ENCODE measurements around the gene USPL1.
A peak's percentile ranks its signal among the peaks of the same experiment; 100 is the strongest.
"Not testable (repeated sequence)": the region's sequence is repeated elsewhere in the genome, so short reads cannot be mapped to it uniquely, and the experiment has no call there.

USPL1 gene

DNA sequence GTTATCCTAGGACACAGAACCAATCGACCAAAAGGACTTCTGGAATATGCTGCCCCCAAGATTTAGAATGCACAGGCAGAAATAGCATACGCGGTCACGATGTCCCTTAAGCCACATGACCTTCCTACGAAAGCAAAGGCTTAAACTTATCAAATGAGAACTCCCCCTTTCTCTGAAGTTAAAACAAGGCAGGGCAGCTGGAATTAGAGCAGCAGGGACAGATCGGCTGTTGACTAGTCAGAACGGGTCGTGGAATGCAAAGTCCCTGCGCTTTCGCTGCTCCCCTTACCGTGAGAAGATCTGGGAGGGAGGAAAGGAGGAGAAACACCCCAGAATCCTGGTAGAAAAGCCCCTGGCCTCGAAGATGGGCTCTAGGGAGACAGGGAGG, 799 bp upstream of the USPL1 start:
- peak in 1 of 2 donors; percentile 74 for DNase-seq

GRCh38 chr13:30618186-30618929, 638 bp downstream of the USPL1 start:
- peak; percentile 5 to 9 for DNase-seq

DNA sequence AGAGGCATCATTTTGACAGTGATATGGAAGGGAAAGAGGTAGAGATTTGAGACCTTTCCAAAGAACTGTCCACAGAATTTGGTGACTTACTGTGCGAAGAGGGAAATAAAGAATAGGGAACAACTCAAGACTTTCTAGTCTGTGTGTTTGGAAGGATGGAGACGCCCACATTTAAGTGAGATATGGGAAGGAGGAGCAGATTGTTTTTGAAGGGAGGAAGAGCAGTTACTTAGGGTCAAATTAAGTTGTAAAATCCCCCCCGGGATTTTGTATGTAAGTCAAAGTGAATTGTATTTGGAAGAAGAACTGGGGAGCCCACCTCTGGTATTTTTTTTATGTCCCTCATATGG, 1.2 kb downstream of the USPL1 start:
- DNase-seq = no peak

- DNase-seq = no peak
Observed at GRCh38 chr13:30619731-30620130, 2.0 kb downstream of the USPL1 start.

- no peak for DNase-seq
Observed at GRCh38 chr13:30620941-30621340, 3.2 kb downstream of the USPL1 start.

GRCh38 chr13:30622551-30622950, 4.8 kb downstream of the USPL1 start:
- no peak for DNase-seq

- no peak for DNase-seq
Observed at GRCh38 chr13:30623392-30623791, 5.7 kb downstream of the USPL1 start.

- no peak for DNase-seq
Observed at GRCh38 chr13:30624630-30625029, 6.9 kb downstream of the USPL1 start.

DNA sequence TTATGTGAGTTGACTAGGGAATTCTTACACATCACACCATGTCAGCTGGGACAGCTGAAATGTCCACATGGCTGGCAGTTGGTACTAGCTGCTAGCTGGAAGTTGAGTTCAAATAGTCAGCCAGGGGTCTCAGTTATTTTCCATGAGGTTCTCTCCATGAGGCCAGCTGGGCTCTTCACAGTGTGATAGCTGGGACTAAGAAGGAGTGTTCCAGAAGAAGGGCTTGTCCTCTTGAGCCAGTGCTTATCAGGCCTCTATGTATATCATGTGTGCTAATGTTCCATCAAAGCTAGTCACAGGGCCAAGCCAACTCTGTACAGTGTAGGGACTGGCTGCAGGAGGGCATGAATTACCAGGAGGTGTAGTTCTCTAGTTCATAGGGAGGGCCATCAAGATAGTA, 11.8 kb downstream of the USPL1 start:
- DNase-seq = no peak

- no peak for DNase-seq
Observed at GRCh38 chr13:30633861-30634260, 16.1 kb downstream of the USPL1 start.

- no peak for DNase-seq
Observed at GRCh38 chr13:30634838-30635237, 17.1 kb downstream of the USPL1 start.

GRCh38 chr13:30638301-30638700, 20.6 kb downstream of the USPL1 start:
- DNase-seq = no peak

DNA sequence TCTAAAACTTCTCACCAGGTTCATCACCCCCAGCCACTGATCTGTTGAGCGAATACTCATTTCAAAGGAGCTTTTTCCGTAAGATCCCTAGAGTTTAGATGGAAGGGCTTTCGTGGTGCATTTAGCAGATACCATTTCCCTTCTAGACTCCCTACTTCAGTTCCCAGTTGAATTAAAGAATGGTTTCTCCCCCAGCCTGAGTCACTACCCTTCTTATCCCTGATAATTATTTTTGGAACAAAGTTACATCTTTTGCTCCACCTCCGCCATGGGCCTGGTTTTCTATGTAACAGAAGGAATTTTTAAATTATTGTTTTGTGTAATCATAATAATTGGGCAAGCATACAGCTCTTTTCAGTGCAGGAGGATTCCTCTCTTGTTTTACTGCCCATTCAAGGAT, 22.0 kb downstream of the USPL1 start:
- DNase-seq = no peak

DNA sequence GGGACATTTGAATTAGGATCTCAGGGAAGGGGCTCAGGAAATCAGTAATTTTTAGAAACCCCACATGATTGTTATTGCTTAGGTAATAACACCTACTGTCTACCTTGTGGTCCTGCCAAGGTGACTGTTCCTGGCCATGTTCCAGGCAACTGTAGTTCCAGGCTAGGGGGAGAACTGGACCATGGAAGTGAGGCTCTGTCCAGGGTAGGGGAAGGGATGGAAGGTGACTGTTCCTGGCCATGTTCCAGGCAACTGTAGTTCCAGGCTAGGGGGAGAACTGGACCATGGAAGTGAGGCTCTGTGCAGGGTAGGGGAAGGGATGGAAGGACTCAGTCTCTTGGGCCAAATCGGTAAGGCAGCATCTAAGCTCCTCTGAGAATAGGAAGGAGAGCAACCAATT, 23.5 kb downstream of the USPL1 start:
- DNase-seq = not testable (repeated sequence)

DNA sequence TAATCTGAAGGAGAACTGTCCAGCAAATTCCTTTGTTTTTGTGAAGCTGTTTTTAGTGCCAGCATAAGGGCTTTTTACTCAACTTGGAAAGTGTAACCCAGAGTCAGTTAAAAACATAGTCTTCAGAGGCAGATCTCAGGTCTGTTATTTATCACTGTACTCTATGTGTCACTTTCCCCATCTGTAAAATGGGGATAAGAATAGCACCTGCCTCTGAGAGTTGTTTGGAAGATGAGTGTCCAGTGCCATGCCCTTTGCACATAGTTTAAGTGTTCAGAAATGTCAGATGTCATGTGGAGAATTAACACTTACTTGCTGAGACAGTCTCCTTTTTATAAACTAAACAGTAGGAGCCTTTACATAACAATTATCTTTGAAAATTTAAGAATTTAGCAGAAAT, 27.9 kb downstream of the USPL1 start:
- DNase-seq = no peak

DNA sequence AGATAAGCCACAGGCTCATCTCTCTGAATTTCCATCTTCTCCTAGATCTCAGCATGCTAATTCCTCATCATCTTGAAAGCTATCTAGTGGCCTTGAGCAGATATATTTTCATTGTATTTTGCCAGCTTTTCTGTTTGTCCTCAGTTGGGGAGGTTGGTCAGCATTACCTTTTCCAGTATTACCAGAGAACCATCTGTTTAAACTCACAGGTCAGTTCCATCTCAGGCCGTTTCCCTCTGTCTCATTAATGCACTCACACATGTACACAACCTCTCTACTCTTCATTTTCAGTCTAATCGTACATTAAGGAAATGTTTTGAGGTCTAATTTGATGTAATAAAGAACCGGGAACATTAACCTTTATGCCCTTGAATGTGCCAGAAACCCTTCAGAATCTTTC, 29.7 kb downstream of the USPL1 start:
- no peak for DNase-seq

- no peak for DNase-seq
Observed at GRCh38 chr13:30647824-30648521, 30.3 kb downstream of the USPL1 start.

DNA sequence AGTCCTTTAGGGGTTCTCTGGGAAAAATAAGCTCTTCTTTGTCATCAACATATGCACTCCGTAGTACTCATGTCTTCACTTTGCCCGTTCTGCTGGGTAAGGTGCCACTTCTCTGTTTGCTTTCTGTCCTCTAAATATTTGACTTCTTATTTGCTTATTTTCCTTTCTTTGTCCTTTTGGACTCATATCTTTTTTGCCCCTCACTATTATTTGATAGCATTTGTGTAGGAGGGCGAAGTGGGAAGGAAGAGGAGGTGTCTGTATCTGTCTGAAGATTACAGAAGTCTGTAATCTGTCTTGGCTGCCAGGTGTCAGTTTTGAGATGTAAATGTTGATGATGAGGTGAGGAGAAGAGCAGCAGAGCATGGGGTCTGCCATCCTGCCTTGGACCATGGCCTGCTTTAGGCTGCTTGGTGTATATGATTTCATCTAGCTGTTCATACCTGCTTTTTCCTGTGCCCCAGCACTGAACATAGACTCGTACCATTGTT, 30.8 kb downstream of the USPL1 start:
- no peak for DNase-seq

DNA sequence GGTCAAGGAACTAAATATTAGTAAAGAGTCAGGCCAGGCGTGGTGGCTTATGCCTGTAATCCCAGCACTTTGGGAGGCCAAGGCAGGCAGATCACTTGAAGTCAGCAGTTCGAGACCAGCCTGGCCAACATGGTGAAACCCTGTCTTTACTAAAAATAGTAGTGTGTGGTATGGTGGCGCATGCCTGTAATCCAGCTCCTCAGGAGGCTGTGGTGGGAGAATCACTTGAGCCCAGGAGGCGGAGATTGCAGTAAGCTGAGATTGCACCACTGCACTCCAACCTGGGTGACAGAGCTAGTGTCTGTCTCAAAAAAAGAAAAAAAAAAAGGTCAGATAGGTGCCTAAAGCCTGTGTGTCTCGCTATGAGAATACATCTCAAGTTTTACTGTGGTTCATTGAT, 33.9 kb downstream of the USPL1 start:
- not testable (repeated sequence) for DNase-seq

DNA sequence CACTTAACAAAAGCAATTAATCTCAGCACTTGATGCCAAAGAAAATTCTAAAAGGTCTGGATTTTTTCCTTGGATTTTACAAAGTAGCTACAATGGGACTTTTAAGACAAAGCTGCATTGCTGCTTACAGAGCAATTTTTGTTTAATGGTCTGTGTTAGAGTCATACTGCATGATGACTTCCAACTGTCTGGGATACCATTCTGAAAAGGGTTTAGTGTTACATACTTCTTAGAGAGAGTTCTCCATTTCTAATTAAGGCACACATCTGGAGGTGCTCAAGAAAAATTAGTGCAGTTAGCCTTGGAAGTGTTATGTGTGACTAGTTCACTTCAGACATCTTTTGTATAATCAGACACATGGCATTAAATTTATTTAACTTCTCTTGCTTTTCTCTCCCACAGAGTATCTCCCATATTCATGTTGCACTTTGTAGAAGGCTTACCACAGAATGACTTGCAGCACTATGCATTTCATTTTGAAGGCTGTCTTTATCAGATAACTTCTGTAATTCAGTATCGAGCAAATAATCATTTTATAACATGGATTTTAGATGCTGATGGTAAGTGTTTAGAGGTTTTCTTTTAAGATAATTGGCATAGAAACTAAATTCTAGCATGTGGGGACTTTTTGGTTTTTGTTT, 35.1 kb downstream of the USPL1 start:
- DNase-seq = no peak

GRCh38 chr13:30654430-30654829, 36.7 kb downstream of the USPL1 start:
- no peak for DNase-seq

GRCh38 chr13:30656178-30656577, 38.5 kb downstream of the USPL1 start:
- no peak for DNase-seq

GRCh38 chr13:30659980-30660379, 42.3 kb downstream of the USPL1 start:
- DNase-seq = no peak

DNA sequence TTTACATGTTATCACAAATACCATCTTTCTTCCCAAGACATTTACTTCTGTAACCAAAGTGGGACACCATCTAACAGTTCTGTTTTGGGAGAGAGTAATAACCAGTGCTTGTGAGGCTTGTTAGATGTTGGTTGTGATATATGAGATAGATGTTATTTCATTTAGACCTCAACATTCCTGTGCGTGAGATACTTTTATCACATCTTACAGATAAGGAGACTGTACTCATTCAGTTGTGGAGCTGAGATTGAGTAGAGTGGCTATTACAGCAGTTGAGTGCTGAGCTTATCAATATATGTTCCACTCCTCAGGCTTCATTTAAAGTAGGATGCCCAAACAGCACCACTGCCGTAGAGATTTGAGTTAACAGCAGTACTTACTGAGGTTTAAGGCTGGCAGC, 43.1 kb downstream of the USPL1 start:
- no peak for DNase-seq

All from bone marrow (tissue), 2 donors.